Panc1 (cell line): ENCODE results near the gene RIPOR2. TPM values are rescaled to one million over a fixed set of nuclear protein-coding genes. Genes with fewer than 3 reads are reported as not detected.
A peak's percentile ranks its signal among the peaks of the same experiment; 100 is the strongest.

Source experiments
- ATAC-seq: fragments of 200-7000 bp; cut with Tn5 transposase; 2 replicates; pipeline ENCODE4 v1.9.1; 2020; ENCODE audit warnings: mild to moderate bottlenecking, moderate library complexity
- BruUV-seq: library from RNA; stranded (reverse); fragments of 400-500 nt; replicated peaks from 2 replicates; lab custom pipeline; 2021; lab: Mats Ljungman, UMichigan
- CTCF ChIA-PET: fragments of 300-600 bp; sonication (Branson Sonifier 250); formaldehyde crosslinking; loops from one replicate; lab custom pipeline; 2022; ENCODE audit warnings: antibody characterized with exemption; lab: Charles Lee
- POLR2A ChIA-PET: fragments of 300-600 bp; sonication (Branson Sonifier 250); formaldehyde crosslinking; loops from one replicate; lab custom pipeline; 2022; ENCODE audit warnings: antibody characterized with exemption; lab: Charles Lee
- DNase-seq: peaks from one replicate; pipeline ENCODE4 v3.0.0-alpha.2; 2010; ENCODE audit warnings: low read depth, low spot score
- H3K27ac ChIP-seq: 2 replicates; pipeline ENCODE4 v1.5.1; 2011; ENCODE audit warnings: mild to moderate bottlenecking, low read length, inconsistent platforms
- H3K27me3 ChIP-seq: fragments of 200-500 bp; sonication (Bioruptor generic); 2 replicates; pipeline ENCODE4 v1.6.0; 2014; ENCODE audit warnings: low read length, inconsistent platforms; ENCODE audit not compliant: control insufficient read depth, insufficient read depth
- H3K36me3 ChIP-seq: fragments of 200-500 bp; sonication (Bioruptor generic); 2 replicates; pipeline ENCODE4 v1.5.1; 2014; ENCODE audit warnings: inconsistent platforms, mild to moderate bottlenecking, low read length, moderate library complexity; ENCODE audit not compliant: control insufficient read depth, insufficient read depth
- H3K4me1 ChIP-seq: 2 replicates; pipeline ENCODE4 v1.5.1; 2011; ENCODE audit warnings: inconsistent platforms, mild to moderate bottlenecking, low read length, moderate library complexity; ENCODE audit not compliant: control insufficient read depth, insufficient read depth
- H3K4me3 ChIP-seq, 2 experiments: 2 replicates each; pipeline ENCODE4 v1.5.1; 2011 to 2012; ENCODE audit warnings: low read depth in 2 of 2, low read length in 2 of 2, mild to moderate bottlenecking in 2 of 2, inconsistent platforms in 1 of 2, moderate library complexity in 1 of 2
- H3K9me3 ChIP-seq: fragments of 200-500 bp; sonication (Bioruptor generic); 2 replicates; pipeline ENCODE4 v1.5.1; 2014; ENCODE audit warnings: low read depth, mild to moderate bottlenecking, inconsistent platforms, low read length, moderate library complexity; ENCODE audit not compliant: control insufficient read depth, insufficient read depth
- POLR2AphosphoS5 ChIP-seq: IDR thresholded peaks from 2 replicates; pipeline ENCODE4 v1.6.1; 2012; ENCODE audit warnings: mild to moderate bottlenecking, low read depth, low read length, moderate library complexity
- SIN3A ChIP-seq: IDR thresholded peaks from 2 replicates; pipeline ENCODE4 v1.6.1; 2012; ENCODE audit warnings: low read depth, mild to moderate bottlenecking, low read length, moderate library complexity, borderline replicate concordance; ENCODE audit not compliant: insufficient read depth
- TCF7L2 ChIP-seq: IDR thresholded peaks from 2 replicates; pipeline ENCODE4 v1.6.1; 2011; ENCODE audit warnings: mild to moderate bottlenecking, low read depth, low read length, inconsistent platforms
- in situ Hi-C: cut with HindIII; loops from 2 replicates; pipeline ENCODE4 v1.10.0; 2016; ENCODE audit warnings: low sequenced_read_pairs, low pct_unique_long_range_greater_than_20kb
- intact Hi-C: fragments of 100-400 bp; cut with micrococcal nuclease; formaldehyde crosslinking; loops from one replicate; pipeline ENCODE4 v1.10.0; 2022; ENCODE audit not compliant: unreplicated experiment
- total RNA-seq: library from RNA; stranded (reverse); gene quantifications from one replicate; pipeline ENCODE4 v1.2.1, GENCODE V29; 2021; ENCODE audit not compliant: unreplicated experiment
- TF ChIP-seq, protein P1 (sequence below), 2 experiments: IDR thresholded peaks; 2 replicates each; pipeline ENCODE4 v1.6.1; 2011 to 2012; ENCODE audit warnings: low read depth in 2 of 2, control low read depth in 1 of 2, low read length in 1 of 2, mild to moderate bottlenecking in 1 of 2, moderate library complexity in 1 of 2; ENCODE audit not compliant: insufficient read depth in 1 of 2
- TF ChIP-seq, protein P2 (sequence below): fragments of 450-650 bp; IDR thresholded peaks from 2 replicates; pipeline ENCODE4 v1.5.1; 2017; ENCODE audit warnings: mild to moderate bottlenecking

Gene RIPOR2
- total RNA-seq, 1 experiment from 2014 or later: 0.54 TPM

DNA sequence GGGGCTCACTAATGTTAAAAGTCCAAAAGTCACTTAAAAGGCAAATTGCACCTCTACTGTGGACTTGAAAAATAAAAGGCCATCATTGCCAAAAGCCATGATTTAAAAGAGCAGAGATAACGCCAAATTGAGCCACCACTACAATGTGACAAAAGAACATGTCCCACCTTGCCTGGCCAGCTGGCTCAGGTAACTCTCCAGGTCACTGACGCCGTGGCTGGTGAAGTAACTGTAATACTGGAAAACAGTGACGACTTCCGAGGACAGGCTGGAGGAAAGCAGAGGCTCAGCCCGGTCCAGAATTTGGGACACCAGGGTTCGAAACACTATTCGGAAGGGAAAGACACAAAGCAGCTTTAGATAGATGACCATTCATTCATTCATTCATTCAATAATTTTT is 107.8 kb downstream of the RIPOR2 start:
- no peaks in the 10 kb centered on the region for H3K4me1 ChIP-seq
- BruUV-seq: no TSS peak
- H3K36me3 ChIP-seq: no peaks in the 10 kb centered on the region
- peaks cover 2% of the 10 kb centered on the region; the same call in 1 of the 2 replicates for H3K27me3 ChIP-seq
- in situ Hi-C loops (no loop called here), intact Hi-C loops (no loop called here)
- no peaks in the 10 kb centered on the region for H3K9me3 ChIP-seq
- no peak overlapping the region for H3K4me3 ChIP-seq
- POLR2A ChIA-PET: no interaction called here
- CTCF ChIA-PET: no interaction called here
- TF ChIP-seq SIN3A (no peak), POLR2AphosphoS5 (no peak), TCF7L2 (no peak)
- TF ChIP-seq, protein P1, sequence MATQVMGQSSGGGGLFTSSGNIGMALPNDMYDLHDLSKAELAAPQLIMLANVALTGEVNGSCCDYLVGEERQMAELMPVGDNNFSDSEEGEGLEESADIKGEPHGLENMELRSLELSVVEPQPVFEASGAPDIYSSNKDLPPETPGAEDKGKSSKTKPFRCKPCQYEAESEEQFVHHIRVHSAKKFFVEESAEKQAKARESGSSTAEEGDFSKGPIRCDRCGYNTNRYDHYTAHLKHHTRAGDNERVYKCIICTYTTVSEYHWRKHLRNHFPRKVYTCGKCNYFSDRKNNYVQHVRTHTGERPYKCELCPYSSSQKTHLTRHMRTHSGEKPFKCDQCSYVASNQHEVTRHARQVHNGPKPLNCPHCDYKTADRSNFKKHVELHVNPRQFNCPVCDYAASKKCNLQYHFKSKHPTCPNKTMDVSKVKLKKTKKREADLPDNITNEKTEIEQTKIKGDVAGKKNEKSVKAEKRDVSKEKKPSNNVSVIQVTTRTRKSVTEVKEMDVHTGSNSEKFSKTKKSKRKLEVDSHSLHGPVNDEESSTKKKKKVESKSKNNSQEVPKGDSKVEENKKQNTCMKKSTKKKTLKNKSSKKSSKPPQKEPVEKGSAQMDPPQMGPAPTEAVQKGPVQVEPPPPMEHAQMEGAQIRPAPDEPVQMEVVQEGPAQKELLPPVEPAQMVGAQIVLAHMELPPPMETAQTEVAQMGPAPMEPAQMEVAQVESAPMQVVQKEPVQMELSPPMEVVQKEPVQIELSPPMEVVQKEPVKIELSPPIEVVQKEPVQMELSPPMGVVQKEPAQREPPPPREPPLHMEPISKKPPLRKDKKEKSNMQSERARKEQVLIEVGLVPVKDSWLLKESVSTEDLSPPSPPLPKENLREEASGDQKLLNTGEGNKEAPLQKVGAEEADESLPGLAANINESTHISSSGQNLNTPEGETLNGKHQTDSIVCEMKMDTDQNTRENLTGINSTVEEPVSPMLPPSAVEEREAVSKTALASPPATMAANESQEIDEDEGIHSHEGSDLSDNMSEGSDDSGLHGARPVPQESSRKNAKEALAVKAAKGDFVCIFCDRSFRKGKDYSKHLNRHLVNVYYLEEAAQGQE (IDR thresholded peaks at IDR 0.05; ENCODE audit: insufficient read depth in 1 of 2, low read depth in 2 of 2, low read length in 1 of 2): no peak
- TF ChIP-seq, protein P2, sequence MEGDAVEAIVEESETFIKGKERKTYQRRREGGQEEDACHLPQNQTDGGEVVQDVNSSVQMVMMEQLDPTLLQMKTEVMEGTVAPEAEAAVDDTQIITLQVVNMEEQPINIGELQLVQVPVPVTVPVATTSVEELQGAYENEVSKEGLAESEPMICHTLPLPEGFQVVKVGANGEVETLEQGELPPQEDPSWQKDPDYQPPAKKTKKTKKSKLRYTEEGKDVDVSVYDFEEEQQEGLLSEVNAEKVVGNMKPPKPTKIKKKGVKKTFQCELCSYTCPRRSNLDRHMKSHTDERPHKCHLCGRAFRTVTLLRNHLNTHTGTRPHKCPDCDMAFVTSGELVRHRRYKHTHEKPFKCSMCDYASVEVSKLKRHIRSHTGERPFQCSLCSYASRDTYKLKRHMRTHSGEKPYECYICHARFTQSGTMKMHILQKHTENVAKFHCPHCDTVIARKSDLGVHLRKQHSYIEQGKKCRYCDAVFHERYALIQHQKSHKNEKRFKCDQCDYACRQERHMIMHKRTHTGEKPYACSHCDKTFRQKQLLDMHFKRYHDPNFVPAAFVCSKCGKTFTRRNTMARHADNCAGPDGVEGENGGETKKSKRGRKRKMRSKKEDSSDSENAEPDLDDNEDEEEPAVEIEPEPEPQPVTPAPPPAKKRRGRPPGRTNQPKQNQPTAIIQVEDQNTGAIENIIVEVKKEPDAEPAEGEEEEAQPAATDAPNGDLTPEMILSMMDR: no peak
- DNase-seq (no peak), ATAC-seq (no peak)
- no peak overlapping the region for H3K27ac ChIP-seq

DNA sequence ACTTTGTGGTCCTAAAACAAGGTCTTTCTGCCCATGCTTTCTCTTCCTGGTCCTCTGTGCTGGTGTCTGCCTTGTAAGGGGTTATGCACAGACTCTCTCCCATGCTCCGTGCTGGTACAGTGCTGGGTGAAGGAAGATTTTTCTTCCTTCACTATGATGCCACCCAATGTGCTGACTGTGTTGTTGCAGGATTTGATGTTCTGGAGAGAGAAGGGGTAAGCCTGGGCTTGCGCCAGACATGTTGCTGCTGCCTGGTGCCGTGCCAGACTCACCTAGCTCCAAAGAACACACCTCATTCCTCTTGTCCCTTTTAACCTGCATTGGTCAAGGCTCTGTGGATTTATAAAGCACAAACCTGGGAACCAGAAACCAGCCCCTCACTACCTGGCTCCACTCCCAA is 108.6 kb downstream of the RIPOR2 start:
- ChIA-PET POLR2A (no interaction called here), CTCF (no interaction called here)
- ATAC-seq (peak; percentile 77), DNase-seq (no peak)
- no peaks in the 10 kb centered on the region for H3K4me1 ChIP-seq
- H3K36me3 ChIP-seq: no peaks in the 10 kb centered on the region
- no peak overlapping the region for H3K27ac ChIP-seq
- intact Hi-C loops: no loop called here
- TF ChIP-seq, protein P2: no peak; the same call in 1 of the 2 replicates
- TF ChIP-seq POLR2AphosphoS5: no peak
- no peak for TF ChIP-seq TCF7L2
- TF ChIP-seq SIN3A: no peak
- TF ChIP-seq, protein P1 (IDR thresholded peaks at IDR 0.05; ENCODE audit: insufficient read depth in 1 of 2, low read depth in 2 of 2, low read length in 1 of 2): no peak
- H3K9me3 ChIP-seq: no peaks in the 10 kb centered on the region
- no peak overlapping the region for H3K4me3 ChIP-seq
- peaks cover 2% of the 10 kb centered on the region; the same call in 1 of the 2 replicates for H3K27me3 ChIP-seq
- no TSS peak for BruUV-seq
- in situ Hi-C loops: no loop called here
